SU-DHL-6 (cell line): Measurements from ENCODE around the gene PLA2G4B.

Experiments used
- H2AFZ ChIP-seq: fragments of 200-600 bp; sonication (generic); 2 replicates; pipeline ENCODE4 v1.6.1; 2014; ENCODE audit warnings: low read depth, mild to moderate bottlenecking, moderate library complexity, mixed read lengths, antibody characterized with exemption, low read length; ENCODE audit not compliant: severe bottlenecking
- H3F3A ChIP-seq: fragments of 200-600 bp; shearing (Covaris generic); 2 replicates; pipeline ENCODE4 v1.6.0; 2016; ENCODE audit warnings: antibody characterized with exemption, mild to moderate bottlenecking; ENCODE audit not compliant: insufficient read depth
- H3K27ac ChIP-seq: fragments of 200-600 bp; sonication (generic); 2 replicates; pipeline ENCODE4 v1.5.1; 2016; ENCODE audit warnings: low read depth, mild to moderate bottlenecking, low read length, moderate library complexity, mixed read lengths
- H3K27me3 ChIP-seq: fragments of 200-600 bp; sonication (generic), shearing (Covaris generic); 2 replicates; pipeline ENCODE4 v1.6.0; 2014; ENCODE audit warnings: mild to moderate bottlenecking, low read length
- H3K36me3 ChIP-seq: fragments of 200-600 bp; sonication (generic); 2 replicates; pipeline ENCODE4 v1.6.1; 2014; ENCODE audit warnings: mild to moderate bottlenecking, low read length, mixed read lengths
- H3K4me2 ChIP-seq: fragments of 300-600, 200-600 bp; shearing (Covaris generic), sonication (generic); 2 replicates; pipeline ENCODE4 v1.6.0; 2014; ENCODE audit warnings: low read length, low read depth, mild to moderate bottlenecking; ENCODE audit not compliant: poor library complexity, severe bottlenecking
- H3K4me3 ChIP-seq: fragments of 200-600 bp; sonication (generic); 2 replicates; pipeline ENCODE4 v1.5.1; 2014; ENCODE audit warnings: antibody characterized with exemption, low read length, mild to moderate bottlenecking, mixed read lengths; ENCODE audit not compliant: insufficient read depth, poor library complexity, severe bottlenecking
- H3K79me2 ChIP-seq: fragments of 200-600 bp; sonication (generic); 2 replicates; pipeline ENCODE4 v1.6.1; 2014; ENCODE audit warnings: mild to moderate bottlenecking, low read length, moderate library complexity; ENCODE audit not compliant: insufficient read depth
- H3K9ac ChIP-seq: fragments of 200-600 bp; sonication (generic); 2 replicates; pipeline ENCODE4 v1.7.0; 2014; ENCODE audit warnings: mild to moderate bottlenecking, low read length
- H3K9me2 ChIP-seq: fragments of 200-600 bp; sonication (generic); replicated peaks from 2 replicates; pipeline ENCODE4 v1.6.1; 2014; ENCODE audit warnings: low read length; ENCODE audit not compliant: insufficient read depth
- H3K9me3 ChIP-seq: fragments of 200-600 bp; sonication (generic); 2 replicates; pipeline ENCODE4 v1.6.1; 2014; ENCODE audit warnings: low read length, mixed read lengths; ENCODE audit not compliant: insufficient read depth
- H4K20me1 ChIP-seq: fragments of 200-600 bp; sonication (generic); 2 replicates; pipeline ENCODE4 v1.6.1; 2014; ENCODE audit warnings: low read depth, mild to moderate bottlenecking, antibody characterized with exemption, low read length, moderate library complexity, mixed read lengths
- EZH2phosphoT487 ChIP-seq: fragments of 200-600 bp; sonication (generic), shearing (Covaris generic); conservative IDR thresholded peaks from 2 replicates; pipeline ENCODE4 v1.6.1; 2018; ENCODE audit warnings: mild to moderate bottlenecking, antibody characterized with exemption, low read length, moderate library complexity, mixed read lengths
- TF ChIP-seq, protein P1 (sequence below): fragments of 200-600 bp; sonication (generic); IDR thresholded peaks from one replicate; pipeline ENCODE4 v1.5.1; 2017; ENCODE audit warnings: antibody characterized with exemption, mild to moderate bottlenecking, low read length, moderate library complexity; ENCODE audit not compliant: insufficient read depth, poor library complexity, severe bottlenecking

PLA2G4B gene

DNA sequence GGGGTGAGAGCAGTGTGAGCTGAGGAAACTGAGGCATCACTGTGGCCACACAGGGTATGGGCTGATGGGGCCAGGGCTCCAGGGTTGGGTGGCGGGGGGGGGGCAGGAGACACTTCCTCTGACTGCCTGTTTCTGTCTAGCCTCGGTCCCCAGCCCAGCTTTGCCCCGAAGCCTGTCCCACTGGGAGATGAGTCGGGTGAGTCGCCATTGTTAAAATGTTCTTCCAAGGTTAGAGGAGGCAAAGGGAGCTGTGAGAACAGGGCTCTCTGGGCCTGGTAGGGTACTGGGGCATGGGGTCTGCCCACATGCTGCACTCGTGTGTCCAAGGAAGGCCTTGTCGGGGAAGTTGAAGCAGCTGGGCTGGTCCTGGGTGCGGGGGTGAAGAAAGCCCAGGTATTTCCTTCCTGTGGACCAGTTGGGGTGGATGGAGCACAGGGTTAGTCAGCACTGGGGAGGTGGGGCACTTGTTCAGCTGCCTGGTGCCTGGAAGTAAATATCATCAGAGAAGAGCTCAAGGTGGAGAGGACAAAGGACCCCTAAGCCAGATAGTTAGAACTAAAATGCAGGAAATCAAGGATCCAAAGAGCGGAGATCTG is 19.1 kb upstream of the PLA2G4B start:
- H3K9me3 ChIP-seq = no peaks in the 10 kb centered on the region
- no peaks in the 10 kb centered on the region for H3F3A ChIP-seq
- H3K36me3 ChIP-seq = no peaks in the 10 kb centered on the region
- no peak overlapping the region for H3K27ac ChIP-seq
- H3K4me3 ChIP-seq = no peak overlapping the region
- no peaks in the 10 kb centered on the region for H3K9me2 ChIP-seq
- no peaks in the 10 kb centered on the region for H3K79me2 ChIP-seq
- no peaks in the 10 kb centered on the region for H3K27me3 ChIP-seq
- TF ChIP-seq, protein P1, sequence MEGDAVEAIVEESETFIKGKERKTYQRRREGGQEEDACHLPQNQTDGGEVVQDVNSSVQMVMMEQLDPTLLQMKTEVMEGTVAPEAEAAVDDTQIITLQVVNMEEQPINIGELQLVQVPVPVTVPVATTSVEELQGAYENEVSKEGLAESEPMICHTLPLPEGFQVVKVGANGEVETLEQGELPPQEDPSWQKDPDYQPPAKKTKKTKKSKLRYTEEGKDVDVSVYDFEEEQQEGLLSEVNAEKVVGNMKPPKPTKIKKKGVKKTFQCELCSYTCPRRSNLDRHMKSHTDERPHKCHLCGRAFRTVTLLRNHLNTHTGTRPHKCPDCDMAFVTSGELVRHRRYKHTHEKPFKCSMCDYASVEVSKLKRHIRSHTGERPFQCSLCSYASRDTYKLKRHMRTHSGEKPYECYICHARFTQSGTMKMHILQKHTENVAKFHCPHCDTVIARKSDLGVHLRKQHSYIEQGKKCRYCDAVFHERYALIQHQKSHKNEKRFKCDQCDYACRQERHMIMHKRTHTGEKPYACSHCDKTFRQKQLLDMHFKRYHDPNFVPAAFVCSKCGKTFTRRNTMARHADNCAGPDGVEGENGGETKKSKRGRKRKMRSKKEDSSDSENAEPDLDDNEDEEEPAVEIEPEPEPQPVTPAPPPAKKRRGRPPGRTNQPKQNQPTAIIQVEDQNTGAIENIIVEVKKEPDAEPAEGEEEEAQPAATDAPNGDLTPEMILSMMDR = no peak
- no peak for TF ChIP-seq EZH2phosphoT487
- no peak overlapping the region for H2AFZ ChIP-seq
- no peaks in the 10 kb centered on the region for H4K20me1 ChIP-seq
- H3K9ac ChIP-seq = no peak overlapping the region
- no peak overlapping the region for H3K4me2 ChIP-seq

DNA sequence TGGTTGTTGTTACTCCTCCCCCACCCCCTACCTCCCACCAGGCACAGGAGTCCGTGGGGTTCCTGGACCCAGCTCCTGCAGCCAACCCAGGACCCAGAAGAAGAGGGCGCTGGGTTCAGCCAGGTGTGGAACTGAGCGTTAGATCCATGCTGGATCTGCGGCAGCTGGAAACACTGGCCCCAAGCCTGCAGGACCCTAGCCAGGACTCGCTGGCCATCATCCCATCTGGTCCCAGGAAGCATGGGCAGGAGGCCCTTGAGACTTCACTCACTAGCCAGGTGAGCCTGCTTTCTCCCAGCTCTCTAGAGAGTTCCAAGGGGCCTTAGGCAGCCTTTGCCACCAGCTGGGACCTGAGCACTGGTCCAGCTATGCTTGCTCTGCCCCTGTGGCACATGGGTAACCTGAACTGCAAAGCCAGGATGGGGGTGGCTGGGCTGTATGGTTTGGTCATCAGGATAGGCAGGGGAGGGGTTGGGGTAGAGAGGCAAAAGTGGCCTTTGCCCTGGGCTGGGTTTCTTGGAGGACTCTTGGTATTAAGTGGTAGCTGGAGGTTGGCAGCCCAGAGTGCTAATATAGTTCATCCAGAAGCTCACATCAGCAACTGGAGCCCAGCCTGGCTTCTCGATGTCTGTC is 17.7 kb upstream of the PLA2G4B start:
- Histone ChIP-seq H3F3A (no peaks in the 10 kb centered on the region), H3K4me2 (no peak overlapping the region), H3K4me3 (no peak overlapping the region), H4K20me1 (no peaks in the 10 kb centered on the region), H3K9ac (no peak overlapping the region), H3K27me3 (no peaks in the 10 kb centered on the region), H2AFZ (no peak overlapping the region), H3K9me2 (no peaks in the 10 kb centered on the region), H3K9me3 (no peaks in the 10 kb centered on the region), H3K27ac (no peak overlapping the region), H3K36me3 (no peaks in the 10 kb centered on the region), H3K79me2 (no peaks in the 10 kb centered on the region)
- TF ChIP-seq EZH2phosphoT487 = no peak
- TF ChIP-seq, protein P1 = no peak

DNA sequence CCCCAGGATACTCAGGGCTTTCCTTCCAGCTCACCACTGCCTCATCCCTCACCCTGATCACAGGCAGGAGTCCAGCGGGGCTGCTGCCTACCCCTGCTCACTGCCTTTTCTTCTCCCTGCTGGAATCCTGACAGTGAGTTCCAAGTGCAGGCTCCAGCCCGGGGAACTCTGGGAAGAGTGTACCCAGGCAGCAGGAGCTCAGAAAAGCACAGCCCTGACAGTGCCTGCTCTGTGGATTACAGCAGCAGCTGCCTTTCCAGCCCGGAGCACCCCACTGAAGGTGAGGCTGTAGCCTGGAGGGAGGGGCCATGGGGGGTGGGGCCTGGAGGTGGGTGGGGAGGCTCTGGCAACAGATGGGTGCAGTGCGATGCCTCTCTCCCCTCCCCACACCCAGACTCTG is 16.8 kb upstream of the PLA2G4B start:
- Histone ChIP-seq H3K27me3 (no peaks in the 10 kb centered on the region), H3F3A (no peaks in the 10 kb centered on the region), H3K4me2 (no peak overlapping the region), H3K9me3 (no peaks in the 10 kb centered on the region), H3K9me2 (no peaks in the 10 kb centered on the region), H3K79me2 (no peaks in the 10 kb centered on the region), H3K27ac (no peak overlapping the region), H4K20me1 (no peaks in the 10 kb centered on the region), H3K4me3 (no peak overlapping the region), H2AFZ (no peak overlapping the region), H3K9ac (no peak overlapping the region), H3K36me3 (no peaks in the 10 kb centered on the region)
- TF ChIP-seq, protein P1 = no peak
- TF ChIP-seq EZH2phosphoT487 = no peak
